ENCODE data around the gene NDUFS2. TPM values are rescaled to one million over a fixed set of nuclear protein-coding genes. Genes with fewer than 3 reads are reported as not detected.

The NDUFS2 gene
- total RNA-seq, 1 donor from 2014 or later, result 107 TPM

- no peaks in the 10 kb centered on the region for H3K4me1 ChIP-seq
- H3K36me3 ChIP-seq, result peaks cover 67 to 92% of the 10 kb centered on the region in 2 donors
- TF ChIP-seq, protein P1, sequence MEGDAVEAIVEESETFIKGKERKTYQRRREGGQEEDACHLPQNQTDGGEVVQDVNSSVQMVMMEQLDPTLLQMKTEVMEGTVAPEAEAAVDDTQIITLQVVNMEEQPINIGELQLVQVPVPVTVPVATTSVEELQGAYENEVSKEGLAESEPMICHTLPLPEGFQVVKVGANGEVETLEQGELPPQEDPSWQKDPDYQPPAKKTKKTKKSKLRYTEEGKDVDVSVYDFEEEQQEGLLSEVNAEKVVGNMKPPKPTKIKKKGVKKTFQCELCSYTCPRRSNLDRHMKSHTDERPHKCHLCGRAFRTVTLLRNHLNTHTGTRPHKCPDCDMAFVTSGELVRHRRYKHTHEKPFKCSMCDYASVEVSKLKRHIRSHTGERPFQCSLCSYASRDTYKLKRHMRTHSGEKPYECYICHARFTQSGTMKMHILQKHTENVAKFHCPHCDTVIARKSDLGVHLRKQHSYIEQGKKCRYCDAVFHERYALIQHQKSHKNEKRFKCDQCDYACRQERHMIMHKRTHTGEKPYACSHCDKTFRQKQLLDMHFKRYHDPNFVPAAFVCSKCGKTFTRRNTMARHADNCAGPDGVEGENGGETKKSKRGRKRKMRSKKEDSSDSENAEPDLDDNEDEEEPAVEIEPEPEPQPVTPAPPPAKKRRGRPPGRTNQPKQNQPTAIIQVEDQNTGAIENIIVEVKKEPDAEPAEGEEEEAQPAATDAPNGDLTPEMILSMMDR (IDR thresholded peaks at IDR 0.05), result peak; percentile 82 to 88 (median 84)
- H3K4me3 ChIP-seq, result no peak overlapping the region
- intact Hi-C loops (cut with DNase I), result loop anchor here (10.0 kb wide), 2 partner anchors 165 to 535 kb away; partner anchors contain the start of genes DUSP12 and USF1
- no peak overlapping the region for H3K27ac ChIP-seq
- peak in 1 of 2 donors; percentile 87 for DNase-seq (ENCODE audit: low spot score in 2 of 2)
- no peaks in the 10 kb centered on the region for H3K27me3 ChIP-seq
- H3K9me3 ChIP-seq, result no peaks in the 10 kb centered on the region
These were observed 7.7 kb downstream of the NDUFS2 start for GRCh38 chr1:161209790-161210409.

GRCh38 chr1:161214369-161214768, 12.2 kb downstream of the NDUFS2 start:
- Histone ChIP-seq H3K4me3 (no peak overlapping the region), H3K36me3 (peaks cover 45 to 58% of the 10 kb centered on the region in 2 donors), H3K27ac (peak overlapping the region in 1 of 2 donors; percentile 84), H3K4me1 (peaks cover 0 to 4% of the 10 kb centered on the region in 2 donors), H3K9me3 (no peaks in the 10 kb centered on the region), H3K27me3 (no peaks in the 10 kb centered on the region)
- intact Hi-C loops (cut with DNase I), result no loop called here
- TF ChIP-seq, protein P1 (IDR thresholded peaks at IDR 0.05), result no peak
- no peak for DNase-seq (ENCODE audit: low spot score in 2 of 2)

DNA sequence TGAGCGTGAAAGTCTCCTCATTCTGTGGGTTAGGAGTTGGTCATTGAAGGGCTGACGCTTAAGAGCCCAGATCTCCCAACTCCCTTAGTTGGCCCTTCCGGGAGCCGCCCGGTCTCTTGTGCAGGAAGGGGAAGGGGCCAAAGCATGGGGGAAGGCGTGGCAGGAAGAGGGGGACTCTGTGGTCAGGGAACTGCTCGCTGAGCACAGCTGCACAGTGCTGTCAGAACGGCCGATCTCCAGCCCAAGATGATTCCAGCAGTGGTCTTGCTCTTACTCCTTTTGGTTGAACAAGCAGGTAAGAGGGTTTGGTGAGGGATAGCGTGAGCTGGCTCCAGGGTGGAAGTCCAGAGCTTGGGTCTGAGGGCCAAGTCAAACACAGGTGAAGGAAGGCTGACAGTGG, 12.9 kb downstream of the NDUFS2 start, which contains the start of gene FCER1G:
Gene FCER1G, plus strand, starts transcription at position 220 of the 400 bp plus-strand sequence. Its CDS starts 27 bp downstream, at position 247.
- peaks cover 38 to 51% of the 10 kb centered on the region in 2 donors for H3K36me3 ChIP-seq
- intact Hi-C loops (cut with DNase I), result no loop called here
- no peaks in the 10 kb centered on the region for H3K9me3 ChIP-seq
- H3K27me3 ChIP-seq, result no peaks in the 10 kb centered on the region
- H3K4me3 ChIP-seq, result peak within 1 kb of the TSS in 1 of 2 donors; percentile 39
- peak within 1 kb of the TSS; percentile 78 to 84 for H3K27ac ChIP-seq
- TF ChIP-seq, protein P1 (IDR thresholded peaks at IDR 0.05), result no peak
- peaks cover 0 to 4% of the 10 kb centered on the region in 2 donors for H3K4me1 ChIP-seq
- peak in 1 of 2 donors; percentile 79 for DNase-seq (ENCODE audit: low spot score in 2 of 2)

DNA sequence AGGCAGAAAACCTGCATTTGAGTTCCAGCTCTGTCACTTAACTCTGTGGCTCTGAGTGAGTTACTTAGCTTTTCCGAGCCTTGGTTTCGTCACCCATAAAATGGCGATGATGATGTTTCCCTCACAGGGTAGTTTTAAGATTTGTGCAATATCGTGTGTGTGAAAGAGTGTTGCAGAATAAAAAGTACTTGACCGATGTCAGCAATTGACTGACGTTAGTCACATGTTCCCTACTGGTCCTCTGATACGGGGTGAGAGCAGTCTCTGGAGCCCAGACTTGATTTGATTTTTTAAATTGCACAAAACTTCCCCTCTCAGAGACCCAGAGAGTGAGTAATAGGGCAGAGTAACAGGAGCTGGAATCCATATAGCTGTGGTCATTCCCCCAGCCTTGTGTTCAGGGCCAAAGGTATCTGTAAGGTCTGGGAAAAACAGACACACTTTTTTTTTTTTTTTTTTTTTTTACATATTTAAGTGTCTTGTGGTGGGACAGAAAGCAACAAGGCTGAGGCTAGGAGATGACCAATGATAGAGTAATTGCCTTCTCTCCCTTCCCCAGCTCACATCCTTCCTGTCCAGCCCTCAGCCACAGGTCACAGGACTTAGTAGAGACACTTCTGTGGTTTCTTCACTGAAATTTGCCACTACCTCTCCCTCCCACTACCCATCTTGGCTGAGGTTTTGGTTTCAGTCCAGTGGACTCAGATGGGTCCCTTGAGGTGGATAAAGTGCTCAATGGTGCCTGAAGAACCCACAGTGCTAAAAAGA, 15.0 kb downstream of the NDUFS2 start:
- Histone ChIP-seq H3K4me3 (peak overlapping the region in 1 of 2 donors; percentile 39), H3K36me3 (peaks cover 19 to 30% of the 10 kb centered on the region in 2 donors), H3K27me3 (no peaks in the 10 kb centered on the region), H3K9me3 (no peaks in the 10 kb centered on the region), H3K27ac (peak overlapping the region; percentile 78 to 84), H3K4me1 (peaks cover 0 to 4% of the 10 kb centered on the region in 2 donors)
- no peak for DNase-seq (ENCODE audit: low spot score in 2 of 2)
- intact Hi-C loops (cut with DNase I), result no loop called here
- TF ChIP-seq, protein P1 (IDR thresholded peaks at IDR 0.05), result no peak

GRCh38 chr1:161217831-161218230, 15.7 kb downstream of the NDUFS2 start:
- no peaks in the 10 kb centered on the region for H3K9me3 ChIP-seq
- intact Hi-C loops (cut with DNase I), result no loop called here
- peak overlapping the region; percentile 72 to 78 for H3K27ac ChIP-seq
- TF ChIP-seq, protein P1 (IDR thresholded peaks at IDR 0.05), result no peak
- no peak for DNase-seq (ENCODE audit: low spot score in 2 of 2)
- peaks cover 0 to 4% of the 10 kb centered on the region in 2 donors for H3K4me1 ChIP-seq
- H3K36me3 ChIP-seq, result peaks cover 12 to 23% of the 10 kb centered on the region in 2 donors
- peak overlapping the region in 1 of 2 donors; percentile 39 for H3K4me3 ChIP-seq
- H3K27me3 ChIP-seq, result no peaks in the 10 kb centered on the region

Data from ascending aorta (tissue), 2 donors.